HL-60 (cell line): ENCODE results near the gene RPS19BP1.

ENCODE experiments used
- POLR2AphosphoS5 ChIP-seq: IDR thresholded peaks from 2 replicates; pipeline ENCODE4 v1.6.1; 2012; ENCODE audit warnings: low read depth
- REST ChIP-seq: IDR thresholded peaks from 2 replicates; pipeline ENCODE4 v1.6.1; 2012; ENCODE audit warnings: low read depth; ENCODE audit not compliant: insufficient replicate concordance
- TF ChIP-seq, protein P1 (sequence below): IDR thresholded peaks from one replicate; pipeline ENCODE4 v1.5.1; 2011; ENCODE audit warnings: low read length, control low read depth, inconsistent platforms; ENCODE audit not compliant: insufficient read depth

GRCh38 chr22:39553429-39553828 is 20.9 kb upstream of the RPS19BP1 start:
- TF ChIP-seq, protein P1, sequence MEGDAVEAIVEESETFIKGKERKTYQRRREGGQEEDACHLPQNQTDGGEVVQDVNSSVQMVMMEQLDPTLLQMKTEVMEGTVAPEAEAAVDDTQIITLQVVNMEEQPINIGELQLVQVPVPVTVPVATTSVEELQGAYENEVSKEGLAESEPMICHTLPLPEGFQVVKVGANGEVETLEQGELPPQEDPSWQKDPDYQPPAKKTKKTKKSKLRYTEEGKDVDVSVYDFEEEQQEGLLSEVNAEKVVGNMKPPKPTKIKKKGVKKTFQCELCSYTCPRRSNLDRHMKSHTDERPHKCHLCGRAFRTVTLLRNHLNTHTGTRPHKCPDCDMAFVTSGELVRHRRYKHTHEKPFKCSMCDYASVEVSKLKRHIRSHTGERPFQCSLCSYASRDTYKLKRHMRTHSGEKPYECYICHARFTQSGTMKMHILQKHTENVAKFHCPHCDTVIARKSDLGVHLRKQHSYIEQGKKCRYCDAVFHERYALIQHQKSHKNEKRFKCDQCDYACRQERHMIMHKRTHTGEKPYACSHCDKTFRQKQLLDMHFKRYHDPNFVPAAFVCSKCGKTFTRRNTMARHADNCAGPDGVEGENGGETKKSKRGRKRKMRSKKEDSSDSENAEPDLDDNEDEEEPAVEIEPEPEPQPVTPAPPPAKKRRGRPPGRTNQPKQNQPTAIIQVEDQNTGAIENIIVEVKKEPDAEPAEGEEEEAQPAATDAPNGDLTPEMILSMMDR: no peak
- TF ChIP-seq REST (no peak), POLR2AphosphoS5 (no peak)
